GM12801 (cell line): ENCODE results near the gene INAFM1.

Experiments
- CTCF ChIP-seq: IDR thresholded peaks from one replicate; pipeline ENCODE4 v1.5.1; 2011; ENCODE audit warnings: control low read depth; ENCODE audit not compliant: insufficient read length; ENCODE audit errors: extremely low read depth

Gene INAFM1

GRCh38 chr19:47257411-47258169 lies 17.1 kb upstream of the INAFM1 start:
- no peak for TF ChIP-seq CTCF

DNA sequence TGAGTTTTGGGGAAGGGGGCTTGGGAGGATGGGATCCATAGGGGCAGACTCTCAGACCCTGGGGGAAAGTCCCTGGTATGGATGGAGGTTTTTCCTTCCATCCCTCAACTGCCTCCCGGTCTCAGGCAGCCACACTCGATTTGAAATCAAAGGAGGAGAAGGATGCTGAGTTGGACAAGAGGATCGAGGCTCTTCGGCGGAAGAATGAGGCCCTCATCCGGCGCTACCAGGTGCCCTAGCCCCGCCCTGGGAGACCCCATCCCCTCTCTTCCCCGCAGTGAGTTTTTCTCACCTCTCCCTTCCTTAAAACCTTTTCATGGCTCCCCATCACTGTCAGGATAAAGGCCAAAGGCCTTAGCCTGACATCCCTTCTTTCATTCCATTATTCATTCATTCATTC lies 16.3 kb upstream of the INAFM1 start:
- no peak for TF ChIP-seq CTCF

DNA sequence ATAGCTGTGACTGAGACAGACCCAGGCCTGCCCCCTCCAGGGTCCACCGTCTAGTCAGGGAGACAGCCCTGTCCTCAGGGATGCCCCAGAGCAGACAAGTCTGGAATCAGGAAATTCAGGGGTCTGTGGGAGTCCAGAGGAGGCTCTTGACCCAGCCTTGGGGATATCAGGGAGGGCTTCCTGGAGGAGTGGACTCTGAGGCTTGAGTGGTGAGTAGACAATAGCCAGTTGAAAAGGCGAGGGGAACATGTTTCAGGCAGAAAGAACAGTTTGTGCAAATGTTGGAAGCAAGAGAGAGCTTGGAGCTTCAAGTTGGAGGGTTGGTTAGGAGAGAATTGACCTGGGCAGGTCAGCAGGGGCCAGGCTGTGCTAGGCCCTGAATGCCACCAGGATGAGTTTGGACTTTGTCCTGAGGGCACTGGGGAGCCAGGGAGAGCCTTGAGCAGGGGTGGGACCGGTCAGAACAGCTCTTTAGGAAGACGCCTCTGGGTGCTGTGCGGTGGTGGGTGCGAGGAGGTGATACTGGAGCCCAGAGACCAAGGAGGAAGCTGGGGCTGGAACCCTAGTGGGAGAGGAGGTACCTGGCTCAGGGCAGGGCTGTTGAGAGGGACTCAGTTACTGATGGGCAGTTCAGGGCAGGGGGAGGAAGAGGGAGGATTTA lies 15.7 kb upstream of the INAFM1 start:
- no peak for TF ChIP-seq CTCF

GRCh38 chr19:47260476-47260875 lies 14.2 kb upstream of the INAFM1 start:
- no peak for TF ChIP-seq CTCF

GRCh38 chr19:47264629-47265028 lies 10.1 kb upstream of the INAFM1 start:
- TF ChIP-seq CTCF: no peak

- TF ChIP-seq CTCF: no peak
Observed at GRCh38 chr19:47266401-47266941, 8.2 kb upstream of the INAFM1 start.

DNA sequence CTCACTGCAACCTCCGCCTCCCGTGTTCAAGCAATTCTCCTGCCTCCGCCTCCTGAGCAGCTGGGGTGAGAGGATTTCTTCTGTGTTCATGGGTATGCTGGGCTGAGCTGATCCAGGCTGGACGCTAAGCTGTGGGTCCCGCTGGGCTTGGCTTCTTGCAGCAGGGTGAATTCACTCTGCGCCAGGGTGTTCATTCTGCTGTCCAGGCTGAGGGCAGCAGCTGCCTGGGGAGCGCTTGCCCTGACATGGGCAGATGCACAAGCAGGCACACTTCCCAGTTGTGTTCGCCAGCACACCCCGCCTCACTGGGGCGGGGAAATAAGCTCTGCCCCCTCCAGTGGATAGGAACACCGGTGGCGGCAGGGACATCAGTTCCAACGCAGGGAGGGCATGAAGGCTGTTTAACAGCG lies 7.3 kb upstream of the INAFM1 start:
- no peak for TF ChIP-seq CTCF
